UCSD-AML1 (cell line): ENCODE data around the gene PDXDC1.
"Not testable (repeated sequence)": the region's sequence is repeated elsewhere in the genome, so short reads cannot be mapped to it uniquely, and the experiment has no call there.

ENCODE experiments used
- DNase-seq: peaks from one replicate; lab custom pipeline; 2025; ENCODE audit not compliant: unreplicated experiment; lab: John Stamatoyannopoulos, UW

The PDXDC1 gene

DNA sequence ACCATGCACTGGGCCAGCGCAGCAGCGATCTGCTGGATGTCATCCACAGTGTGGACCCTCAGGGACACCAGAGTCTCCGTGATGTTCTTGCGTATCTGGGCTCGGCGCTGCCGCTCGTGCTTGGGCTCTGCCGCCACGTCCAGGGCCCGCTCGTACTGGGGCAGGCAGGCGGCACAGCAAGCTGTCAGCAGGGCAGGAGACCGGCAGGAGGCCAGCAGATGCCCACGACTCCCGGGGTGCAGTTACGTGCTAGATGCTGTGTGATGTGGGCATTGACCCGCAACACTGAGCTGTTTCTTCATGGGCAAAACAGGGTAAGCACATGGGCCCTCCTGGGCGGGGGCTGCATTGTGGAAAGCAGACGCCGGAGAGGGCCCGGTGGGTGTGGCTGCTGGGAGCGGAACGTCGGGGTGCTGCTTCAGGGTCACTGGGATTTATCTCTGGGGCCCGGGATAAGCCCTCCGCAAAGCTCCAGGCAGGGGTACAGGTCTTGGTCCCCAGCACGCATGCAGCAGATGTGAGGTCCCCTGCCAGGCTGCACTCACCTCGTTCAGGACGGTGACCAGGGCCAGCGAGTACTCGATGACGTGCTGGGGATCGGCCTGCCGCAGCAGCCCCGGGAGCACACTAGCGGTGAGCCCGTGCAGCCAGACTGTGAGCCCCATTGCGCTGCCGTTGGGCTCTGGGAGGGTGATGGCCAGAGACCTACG is 158.0 kb downstream of the PDXDC1 start:
- not testable (repeated sequence) for DNase-seq

DNA sequence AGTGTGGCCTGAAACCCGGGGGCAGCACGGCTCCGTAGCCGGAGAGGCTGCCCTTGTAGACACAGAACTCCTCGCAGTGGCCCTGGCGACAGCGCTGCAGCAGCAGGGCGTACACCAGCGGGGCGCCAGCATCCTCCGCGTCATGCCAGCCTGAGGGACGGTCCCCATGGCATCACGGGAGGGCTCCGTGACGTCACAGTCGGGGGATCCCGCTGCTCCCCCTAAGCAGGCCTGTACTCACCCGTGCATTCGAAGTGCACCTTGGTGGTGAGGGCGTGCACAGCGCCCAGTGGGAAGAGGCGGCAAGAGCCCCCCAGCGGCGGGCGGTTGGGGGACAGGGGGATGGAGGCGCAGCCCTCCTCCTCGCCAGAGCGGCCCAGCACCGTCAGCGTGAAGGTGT is 158.7 kb downstream of the PDXDC1 start:
- not testable (repeated sequence) for DNase-seq

DNA sequence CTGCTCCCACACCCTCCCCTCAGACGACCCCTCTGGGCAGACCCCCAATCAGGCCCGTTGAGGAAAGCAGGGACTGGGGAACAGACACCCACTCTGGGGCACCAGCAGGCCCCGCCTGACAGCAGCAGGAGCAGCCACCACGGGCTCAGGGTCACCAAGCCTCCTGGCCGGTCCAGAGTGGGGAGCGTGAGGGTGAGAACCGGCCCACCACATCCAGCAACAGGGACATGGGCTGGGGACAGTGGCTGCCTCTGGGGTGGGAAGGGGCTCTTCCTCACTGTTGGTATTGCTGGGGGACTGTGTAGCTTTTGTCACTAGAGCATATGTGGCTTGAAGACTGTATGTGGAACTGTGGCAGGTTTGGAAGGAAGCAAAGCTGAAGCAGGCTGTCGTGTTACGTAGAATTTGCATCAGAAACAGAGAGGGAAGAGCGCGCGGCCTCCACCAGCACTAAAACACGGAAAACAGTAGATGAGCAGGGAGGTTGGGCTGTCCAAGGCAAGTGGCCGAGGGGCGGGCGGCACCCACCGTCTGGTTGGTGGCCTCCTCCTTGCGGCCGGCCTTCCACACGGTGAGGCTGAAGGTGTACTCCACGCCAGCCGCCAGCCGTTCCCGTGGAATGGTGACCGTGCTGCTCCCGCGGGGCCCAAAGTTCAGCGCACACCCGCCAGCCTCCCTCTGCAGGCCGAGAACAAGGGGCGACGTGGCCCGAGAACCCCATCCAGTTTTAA is 160.1 kb downstream of the PDXDC1 start:
- not testable (repeated sequence) for DNase-seq

DNA sequence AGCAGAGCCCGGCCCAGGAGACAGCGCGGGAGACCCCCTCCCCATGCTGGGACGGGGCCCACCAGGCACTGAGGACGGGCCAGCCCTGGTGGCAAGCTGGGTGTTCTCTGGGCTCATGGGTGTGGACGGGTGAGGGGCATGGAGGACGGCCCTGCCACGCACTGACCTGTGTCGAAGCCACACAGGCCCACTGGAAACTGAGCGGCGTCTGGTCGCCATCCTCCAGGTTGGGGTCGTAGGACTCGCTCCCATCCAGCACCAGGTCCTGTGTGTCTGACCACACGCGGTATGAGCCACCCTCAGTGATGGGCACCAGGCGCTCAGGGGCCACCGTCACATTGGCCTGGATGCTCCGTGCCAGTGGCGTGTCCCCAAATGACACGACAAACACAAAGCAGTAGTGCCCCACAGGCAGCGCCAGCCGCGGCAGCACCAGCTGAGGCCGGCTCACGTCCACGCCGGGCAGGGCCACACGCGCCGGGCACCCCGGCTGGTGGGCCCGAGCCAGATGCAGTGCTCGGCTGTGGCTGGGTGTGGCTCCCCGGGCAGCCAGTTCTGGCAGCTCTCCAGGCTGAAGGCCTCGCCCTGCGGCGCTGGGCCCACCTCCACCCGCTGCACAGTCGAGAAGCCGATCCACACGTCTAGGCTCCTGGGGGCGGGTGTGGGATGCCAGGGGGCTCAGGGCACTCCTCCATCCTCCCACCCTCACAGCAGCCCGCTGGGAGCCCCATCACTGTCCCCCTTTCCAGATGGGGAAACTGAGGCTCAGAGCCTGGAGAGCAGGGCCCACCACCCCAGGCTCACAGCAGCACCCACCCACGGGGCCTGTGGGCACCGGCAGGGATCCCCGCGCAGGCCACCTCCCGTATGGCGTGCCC is 160.9 kb downstream of the PDXDC1 start:
- DNase-seq = not testable (repeated sequence)

DNA sequence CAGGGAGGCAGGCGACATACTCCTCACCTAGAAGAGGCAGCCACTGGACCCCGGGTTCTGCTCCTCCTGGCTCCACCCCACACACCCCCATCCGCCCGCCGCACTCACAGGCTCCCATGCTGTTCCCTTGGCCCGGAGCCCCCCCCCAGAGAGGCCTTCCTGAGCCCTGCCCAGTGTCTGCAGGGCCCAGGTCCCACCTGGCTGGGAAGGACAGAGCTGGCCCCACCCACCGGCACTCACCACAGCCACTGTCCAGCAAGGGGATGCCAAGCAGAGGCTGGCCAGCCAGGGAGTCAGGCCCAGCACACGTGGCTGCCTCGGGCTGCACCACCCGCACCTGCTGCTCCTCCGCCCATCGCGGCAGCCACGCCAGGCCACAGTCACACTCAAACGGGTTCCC is 162.7 kb downstream of the PDXDC1 start:
- DNase-seq = not testable (repeated sequence)

DNA sequence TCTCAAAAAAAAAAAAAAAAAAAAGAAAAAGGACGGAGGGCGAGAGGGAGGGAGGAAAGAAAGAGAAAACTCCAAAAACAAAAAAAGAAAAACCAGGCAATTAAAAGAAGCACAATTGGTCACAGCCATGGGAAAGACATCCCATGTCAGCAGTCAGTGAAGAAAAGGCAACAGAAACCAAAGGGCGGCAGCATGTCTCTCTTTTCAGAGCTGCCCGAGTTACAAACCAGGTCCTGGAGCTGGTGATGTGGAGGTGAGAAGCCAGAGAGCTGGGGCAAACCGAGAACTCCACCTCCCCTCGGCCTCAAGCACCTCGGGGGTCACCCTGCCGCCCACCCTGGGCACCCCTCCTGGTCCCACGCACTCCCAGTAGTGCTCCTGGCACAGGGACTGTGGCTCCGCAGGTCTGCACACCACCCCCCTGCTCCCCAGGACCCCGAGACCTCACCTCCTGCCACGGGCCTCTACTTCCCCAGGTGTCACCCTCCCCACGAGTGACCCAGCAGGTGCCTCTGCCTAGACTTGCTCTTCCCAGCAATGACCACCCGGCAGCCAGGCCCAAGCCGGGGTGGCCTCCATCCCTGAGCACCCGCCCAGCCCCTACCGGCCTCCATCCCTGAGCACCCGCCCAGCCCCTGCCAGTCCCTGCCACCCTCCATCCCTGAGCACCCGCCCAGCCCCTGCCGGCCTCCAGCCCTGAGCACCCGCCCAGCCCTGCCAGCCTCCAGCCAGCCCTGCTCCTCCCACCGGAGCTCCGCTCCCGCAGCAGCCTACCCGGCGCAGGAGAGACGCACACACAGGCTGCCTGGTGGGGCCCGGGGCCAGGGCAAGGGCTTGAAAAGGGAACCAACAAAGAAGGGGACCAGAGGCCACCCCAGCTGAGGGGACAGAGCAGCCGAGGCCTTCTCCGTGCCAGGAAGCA is 165.9 kb downstream of the PDXDC1 start:
- not testable (repeated sequence) for DNase-seq

DNA sequence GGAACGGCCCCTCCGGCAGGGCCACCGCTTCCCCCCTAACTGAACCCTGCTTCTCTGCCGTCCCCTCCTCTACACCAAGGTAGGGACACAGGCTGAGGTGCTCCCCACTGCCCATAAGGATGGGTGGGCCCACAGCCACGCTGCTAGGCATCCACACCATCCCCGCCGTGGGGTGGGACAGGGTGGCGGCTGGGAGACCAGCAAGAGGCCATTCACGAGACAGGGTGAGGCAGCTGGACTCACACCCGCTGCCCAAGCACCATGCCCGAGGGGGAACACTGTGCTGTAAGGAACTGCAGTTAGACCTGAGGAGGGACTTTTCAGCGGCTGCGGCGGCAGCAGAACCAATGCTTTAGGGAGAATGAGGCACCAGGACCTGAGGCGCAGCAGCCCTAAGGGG is 166.8 kb downstream of the PDXDC1 start:
- DNase-seq = no peak

DNA sequence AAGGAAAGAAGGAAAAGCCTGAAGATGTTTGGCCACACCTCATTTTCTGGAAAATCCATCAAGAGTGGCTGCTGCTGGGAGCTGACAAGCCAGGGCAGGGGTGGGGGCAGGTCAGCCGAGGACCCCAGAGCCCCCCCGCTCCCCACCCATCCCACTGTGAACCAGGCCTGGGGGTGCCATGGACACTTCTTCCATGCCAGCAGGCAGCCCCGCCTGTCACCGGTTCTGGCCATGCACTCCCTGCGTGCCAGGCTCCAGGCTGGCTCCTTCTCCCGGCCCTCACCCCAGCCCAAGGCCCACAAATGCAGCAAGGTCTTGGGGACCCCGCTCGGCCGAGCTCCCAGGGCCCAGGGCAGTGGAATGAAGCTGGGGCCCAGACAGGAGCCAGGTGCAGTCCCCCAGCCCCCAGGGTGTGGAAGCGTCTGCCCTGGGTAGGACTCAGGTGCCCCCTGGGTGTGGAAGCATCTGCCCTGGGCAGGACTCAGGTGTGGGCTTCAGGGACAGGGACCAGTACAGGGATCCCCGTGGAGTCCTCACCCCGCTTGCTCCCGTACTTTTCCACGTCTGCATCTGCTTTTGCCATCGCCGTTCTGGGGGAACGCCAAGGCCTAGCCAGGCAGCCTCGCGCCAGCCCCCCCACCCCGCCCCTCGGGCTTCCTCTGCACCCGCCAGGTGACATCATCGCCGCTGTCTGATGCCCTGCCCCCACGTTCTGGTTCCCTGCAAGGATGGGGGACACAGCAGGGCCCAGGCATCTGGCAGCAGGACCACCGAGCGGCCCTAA is 167.5 kb downstream of the PDXDC1 start:
- not testable (repeated sequence) for DNase-seq

DNA sequence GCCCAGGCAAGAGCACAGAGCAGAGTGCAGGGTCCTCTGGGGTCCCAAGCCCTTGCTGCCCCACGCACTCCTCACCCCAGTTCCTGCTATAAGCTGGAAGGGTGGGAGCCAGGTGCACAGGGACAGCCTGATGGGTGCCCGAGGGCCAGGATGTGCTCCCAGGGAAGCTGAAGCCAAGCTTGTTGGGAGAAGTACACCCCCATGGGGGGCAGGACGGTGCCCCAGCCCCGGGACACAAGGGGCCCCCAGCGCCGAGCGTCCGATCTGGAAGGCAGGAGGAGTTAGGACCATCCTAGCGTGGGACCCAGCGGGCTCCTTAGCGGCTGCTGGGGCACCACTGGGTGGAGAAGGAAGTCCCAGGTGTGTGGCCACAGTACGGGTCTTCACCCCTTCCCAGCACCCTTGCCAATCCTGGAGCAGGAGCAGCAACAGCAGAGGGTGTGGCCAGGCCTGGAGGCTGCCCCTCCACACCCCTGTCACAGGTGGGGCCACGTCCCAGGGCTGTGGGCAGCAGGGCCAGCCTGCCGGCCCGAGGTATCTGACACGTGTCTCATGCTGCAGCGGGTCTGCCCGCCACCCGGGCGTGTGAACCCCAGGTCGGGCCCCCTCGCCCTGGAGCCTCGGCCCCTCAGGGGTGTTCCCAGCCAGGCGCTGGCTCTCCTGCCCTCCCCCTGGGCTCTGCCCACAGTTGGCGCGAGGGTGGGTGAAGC is 168.2 kb downstream of the PDXDC1 start:
- DNase-seq = not testable (repeated sequence)

DNA sequence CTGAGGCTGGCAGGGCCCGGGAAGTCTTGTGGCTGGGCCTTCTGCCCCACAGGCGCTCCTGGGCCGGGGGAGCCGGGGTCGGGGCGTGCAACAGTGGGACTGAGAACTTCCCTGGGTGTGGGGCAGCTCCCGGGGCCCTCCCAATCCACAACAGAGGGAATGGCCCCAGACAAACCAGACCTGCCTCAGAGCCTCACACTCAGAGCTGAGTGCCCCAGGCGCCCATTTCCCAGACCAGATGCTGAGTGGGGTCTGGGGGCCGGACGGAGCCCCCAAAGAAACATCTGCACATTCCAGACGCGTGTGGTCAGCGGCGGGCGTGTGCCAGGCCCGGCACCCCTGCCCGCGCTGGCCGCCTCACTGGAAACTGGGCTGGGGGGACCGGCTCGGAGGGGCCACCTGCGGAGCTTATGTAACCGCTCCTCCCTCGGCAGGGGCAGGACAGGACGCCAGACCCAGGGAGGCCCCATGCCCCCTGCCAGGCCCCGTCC is 168.8 kb downstream of the PDXDC1 start:
- DNase-seq = not testable (repeated sequence)

DNA sequence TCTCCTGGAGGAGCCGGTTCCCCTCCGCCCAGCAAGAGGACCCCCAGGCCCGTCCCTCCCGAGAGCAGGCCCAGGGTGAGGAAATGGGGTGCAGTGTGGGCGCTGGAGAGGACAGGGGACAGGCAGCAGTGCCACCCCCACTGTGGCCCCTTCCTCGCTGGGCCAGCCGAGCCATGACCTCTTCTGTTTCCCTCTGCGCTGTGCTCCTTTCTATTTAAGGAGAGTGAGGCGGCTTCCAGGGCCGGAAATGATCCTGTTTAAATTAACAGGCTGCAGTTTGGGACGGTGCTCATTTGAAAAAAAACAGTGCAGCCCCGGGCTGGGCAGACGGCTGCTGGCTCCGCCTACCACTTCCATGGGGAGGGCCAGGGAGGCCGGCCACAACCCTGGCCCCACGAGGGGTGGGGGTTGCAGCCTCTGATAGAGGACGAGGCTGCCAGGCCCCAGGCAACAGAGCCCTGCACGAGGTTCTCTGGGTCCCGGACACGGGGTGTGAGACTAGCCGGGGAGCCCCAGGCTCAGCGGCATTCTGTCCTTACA is 169.3 kb downstream of the PDXDC1 start:
- not testable (repeated sequence) for DNase-seq

DNA sequence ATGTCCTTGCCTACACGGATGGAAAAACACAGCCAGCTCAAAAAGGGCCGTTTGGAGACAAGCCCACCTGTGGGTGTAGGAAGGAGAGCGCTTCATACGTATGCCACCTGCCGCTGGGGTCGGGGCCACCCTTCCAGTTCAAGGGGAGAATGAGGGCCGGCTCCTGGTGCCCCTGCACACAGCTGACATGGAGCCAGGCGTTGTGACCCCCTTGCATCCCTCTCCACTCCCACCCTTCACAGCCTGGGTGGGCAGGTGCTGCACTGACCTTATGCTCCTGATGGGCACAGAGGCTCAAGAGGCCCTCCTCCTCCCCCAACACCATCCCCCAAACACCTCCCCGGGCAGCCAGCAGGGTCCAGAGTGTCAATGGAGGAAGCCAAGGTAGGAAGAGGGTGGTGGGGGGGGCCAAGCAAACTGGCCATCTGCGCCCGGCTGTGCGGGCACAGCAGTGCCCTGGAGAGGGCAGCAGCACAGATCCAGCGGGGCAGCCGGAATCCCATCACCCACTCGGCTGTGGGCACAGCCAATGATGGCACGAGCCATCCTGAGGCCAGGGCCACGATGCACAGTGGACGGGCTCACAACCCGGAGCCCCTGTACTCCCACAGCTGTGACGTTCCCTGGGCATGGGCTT is 170.1 kb downstream of the PDXDC1 start:
- DNase-seq = not testable (repeated sequence)

DNA sequence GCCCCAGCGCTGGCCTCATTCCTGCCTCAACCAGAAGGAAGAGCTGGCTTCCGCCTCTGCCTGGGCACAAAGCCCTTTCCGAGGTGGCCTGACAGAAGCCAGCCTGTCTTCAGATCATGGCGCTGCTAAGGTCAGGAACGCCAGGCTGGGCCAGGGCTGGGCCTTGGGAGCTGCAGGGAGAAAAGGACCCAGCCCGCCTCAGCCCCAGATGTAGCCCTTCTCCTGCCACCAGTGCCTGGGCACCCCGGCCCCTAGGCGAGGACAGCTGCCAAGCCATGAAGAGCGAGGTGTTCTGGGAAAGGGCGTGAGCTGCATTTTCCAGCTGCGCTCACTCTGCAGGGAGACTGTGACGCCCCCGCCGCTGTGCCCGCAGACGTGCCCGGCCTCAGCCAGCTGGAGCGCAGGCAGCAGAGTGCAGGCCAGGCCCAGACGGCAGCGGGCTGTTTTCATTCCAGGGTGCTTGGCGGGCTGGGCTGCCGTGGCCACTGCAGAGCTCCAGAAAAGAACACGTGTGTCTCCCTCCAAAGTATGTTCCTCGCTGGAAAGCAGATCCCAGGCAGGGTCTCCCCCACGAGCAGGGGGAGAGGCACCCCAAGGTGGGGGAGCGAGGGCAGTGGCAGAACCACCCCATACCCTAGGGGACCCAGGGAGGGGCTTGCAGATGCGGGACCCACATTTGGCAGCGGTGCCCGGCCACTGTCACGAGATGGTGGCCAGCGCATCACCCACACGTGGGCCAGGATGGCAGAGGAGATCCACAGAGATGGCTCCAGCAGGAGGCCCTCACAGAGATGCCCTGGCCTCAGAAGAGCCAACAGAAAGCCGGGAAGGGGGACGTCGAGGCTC is 170.8 kb downstream of the PDXDC1 start:
- DNase-seq = not testable (repeated sequence)

DNA sequence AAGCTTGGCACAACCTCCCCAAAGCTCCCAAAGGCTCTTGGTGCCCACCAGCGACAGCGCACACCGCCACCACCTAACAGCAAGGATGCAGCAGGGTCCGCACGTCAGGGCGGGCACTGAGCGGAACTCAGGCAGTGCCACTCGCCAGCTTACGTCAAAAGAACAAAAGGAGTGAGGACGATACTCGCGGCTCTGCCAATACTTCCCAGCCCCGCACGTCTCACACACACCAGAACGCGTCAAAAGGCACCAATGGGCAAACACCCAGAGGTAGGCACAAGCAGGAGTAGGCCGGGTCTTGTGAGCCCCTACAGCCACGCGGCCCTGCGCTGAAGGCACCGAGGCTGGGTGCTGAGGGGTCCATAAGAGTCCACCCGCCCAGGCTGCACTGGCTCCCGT is 171.4 kb downstream of the PDXDC1 start:
- DNase-seq = not testable (repeated sequence)

DNA sequence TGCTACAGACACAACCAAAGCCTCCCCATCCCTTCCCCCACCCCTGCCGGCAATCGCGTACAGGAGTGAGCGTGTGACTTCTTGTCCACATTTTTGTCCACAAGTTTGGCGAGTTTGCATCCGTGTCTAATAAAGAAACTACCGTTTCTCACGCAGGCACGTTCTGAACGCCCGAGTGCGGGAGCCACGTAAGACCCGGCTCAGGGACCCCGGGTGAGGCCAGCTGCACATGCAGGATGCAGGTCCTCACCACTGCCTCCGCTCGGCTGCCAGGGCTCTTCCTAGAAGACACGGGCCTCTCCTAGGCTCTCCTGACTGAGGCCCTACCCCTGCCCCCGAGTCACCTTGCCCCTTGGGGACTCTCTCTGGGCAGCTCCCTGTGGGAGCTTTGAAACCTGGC is 174.0 kb downstream of the PDXDC1 start:
- not testable (repeated sequence) for DNase-seq

DNA sequence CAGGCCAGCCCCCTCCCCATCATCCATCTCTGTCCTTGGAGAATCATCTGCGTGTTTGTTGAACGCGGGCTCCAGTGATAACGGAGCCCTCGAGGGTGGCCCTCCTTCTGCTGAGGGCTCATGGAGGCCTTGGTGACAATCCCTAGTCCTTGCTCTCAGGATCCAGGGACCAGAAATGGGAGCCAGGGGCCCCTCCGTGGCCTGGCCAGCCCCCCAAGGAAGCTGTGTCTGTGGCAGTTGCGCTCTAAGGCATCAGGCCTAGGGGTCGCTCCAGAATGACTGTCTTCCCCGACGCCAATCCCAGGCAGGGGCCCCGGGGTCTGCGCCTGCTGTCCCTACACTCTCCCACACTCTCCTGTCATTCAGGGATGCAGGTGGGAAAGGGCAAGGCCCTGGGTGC is 174.4 kb downstream of the PDXDC1 start:
- DNase-seq = not testable (repeated sequence)

DNA sequence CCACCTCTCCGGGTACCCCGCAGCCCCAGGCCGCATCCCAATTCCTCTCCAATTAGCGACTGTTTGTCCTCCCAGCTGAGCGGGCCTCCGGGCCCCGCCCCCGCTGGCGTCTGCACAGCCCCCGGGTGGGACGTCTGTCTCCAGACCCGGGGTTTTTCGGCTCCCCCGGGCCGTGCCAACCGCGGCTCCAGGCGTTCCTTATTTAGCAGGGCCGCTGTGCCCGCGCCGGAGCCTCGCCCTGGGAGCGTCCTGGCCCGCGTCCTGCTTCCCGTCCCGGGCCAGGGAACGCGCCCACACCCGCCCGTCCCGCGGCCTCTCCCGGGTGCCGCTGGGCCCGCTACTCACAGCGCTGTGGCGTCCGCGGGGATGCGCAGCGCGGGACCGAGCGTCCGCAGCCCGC is 179.2 kb downstream of the PDXDC1 start:
- peak; percentile 21 for DNase-seq
